NCI-H2196 (cell line): Measurements from ENCODE around the gene MRPL38.
"Not testable (repeated sequence)": the region's sequence is repeated elsewhere in the genome, so short reads cannot be mapped to it uniquely, and the experiment has no call there.

ENCODE experiments used
- DNase-seq: peaks from one replicate; lab custom pipeline; 2025; ENCODE audit not compliant: unreplicated experiment; lab: John Stamatoyannopoulos, UW

The MRPL38 gene

DNA sequence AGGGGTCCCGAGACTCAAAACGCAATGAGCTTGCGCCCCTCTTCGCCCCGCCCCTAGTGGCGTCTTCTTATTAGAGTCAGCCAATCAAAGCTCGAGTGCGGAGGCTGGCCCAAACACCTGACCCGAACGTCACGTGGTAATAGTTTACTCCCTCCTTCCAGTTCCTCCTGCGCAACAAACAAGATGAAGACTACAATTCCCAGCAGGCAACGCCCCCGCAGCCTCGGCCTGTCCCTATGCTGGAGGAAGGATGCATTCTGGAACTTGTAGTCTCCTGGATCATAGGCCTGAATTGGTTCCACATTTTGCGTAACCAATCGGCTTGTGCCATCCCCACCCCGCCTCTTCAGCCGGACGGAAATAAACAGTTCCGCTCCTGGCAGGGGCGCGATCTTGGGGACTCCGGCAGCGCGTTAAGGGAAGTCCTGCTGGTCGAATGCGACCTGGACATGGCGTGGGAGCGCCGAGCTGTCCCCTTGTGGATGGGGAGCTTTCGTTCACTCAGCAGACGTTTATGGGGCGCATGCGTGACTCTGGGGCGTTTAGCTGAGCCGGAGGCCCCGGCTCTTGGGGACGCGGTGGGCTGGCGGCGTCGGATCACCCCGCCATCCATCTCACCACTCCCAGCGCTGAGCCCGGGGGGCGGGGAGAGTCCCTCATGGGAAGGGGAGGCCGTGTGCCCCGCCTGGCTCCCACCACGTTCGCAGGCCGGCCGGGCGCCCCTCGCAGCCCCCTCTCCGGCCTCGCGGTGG is 49.2 kb downstream of the MRPL38 start, which contains the start of gene WBP2:
TSS of gene WBP2 (minus strand) at position 26 of the 752 bp plus-strand sequence. CDS start 38 bp downstream, outside the sequence.
- peak; percentile 100 for DNase-seq

DNA sequence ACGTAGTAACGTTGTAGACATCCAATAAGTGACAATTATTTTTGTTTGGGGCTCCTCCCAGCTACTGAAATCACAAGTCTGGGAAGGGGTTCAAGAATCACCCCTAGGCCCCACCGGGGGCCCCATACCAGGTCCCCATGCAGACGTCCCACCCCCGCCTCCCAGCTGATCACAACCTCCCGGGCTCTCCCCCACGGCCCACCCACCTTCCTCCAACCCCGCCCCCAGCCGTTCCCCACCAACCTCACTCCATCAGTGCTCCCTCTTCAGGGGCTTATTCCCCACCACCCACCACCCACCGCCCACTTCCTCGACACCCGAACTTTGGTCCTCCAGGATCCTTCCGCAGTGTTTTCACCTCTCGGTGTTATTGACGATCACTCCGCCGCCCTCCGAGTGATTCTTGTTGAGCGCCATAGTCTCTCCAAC is 49.8 kb downstream of the MRPL38 start:
- no peak for DNase-seq

DNA sequence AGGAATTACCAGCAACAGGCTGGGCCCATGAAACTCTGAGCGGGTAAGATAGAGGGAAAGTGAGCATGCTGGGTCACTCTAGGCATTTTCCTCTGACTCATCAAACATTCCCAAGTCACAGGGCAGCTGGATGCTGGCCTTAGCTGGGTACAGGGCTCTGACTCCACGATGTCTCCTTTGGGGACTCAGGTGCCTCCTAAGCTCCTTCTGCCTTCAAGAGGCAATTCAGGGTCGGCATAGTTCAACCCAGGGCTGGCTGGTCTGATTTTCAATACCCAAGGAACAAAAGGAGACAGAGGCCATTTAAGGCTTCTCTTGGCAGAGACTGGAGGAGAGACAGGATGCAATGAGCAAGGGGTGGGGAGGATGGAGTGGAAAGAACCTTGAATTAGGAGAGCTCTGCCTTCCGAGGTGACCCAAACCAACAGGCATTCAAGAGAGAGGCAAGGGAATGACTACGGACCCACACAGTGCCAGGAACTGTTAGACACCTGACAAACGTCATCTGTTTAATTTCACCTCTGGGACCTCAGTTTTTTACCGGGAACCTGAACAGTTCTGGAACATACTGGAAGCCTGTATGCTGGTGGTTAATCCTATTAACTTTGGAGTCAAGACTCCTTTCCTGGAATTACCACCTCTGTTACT is 50.5 kb downstream of the MRPL38 start:
- DNase-seq, result no peak

DNA sequence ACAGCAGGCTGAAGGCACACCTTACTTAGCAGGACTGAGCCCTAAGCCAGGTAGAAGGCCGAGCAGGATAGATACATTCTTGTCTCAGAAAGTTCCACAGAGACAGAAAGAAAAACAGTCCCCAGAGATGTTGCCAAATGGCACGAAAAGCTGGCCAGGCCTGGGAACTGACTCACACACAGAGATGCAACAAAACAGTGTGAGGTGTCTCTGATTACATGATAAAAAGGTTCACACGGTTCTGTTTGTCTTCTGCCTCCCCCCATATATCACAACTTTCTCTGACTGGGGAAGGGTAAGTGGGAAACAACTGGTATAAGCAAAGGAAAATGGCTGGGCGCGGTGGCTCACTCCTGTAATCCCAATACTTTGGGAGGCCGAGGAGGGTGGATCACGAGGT is 51.3 kb downstream of the MRPL38 start:
- DNase-seq, result no peak

DNA sequence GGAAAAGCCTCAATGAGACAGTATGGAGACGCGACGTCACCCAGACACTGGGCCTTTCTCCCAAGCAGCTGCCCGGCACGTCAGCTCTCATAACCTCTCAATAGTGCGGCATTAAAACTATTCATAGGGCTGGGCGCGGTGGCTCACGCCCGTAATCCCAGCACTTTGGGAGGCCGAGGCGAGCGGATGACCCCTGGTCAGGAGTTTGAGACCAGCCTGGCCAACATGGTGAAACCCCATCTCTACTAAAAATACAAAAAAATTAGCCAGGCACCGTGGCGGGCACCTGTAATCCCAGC is 53.0 kb downstream of the MRPL38 start:
- not testable (repeated sequence) for DNase-seq

DNA sequence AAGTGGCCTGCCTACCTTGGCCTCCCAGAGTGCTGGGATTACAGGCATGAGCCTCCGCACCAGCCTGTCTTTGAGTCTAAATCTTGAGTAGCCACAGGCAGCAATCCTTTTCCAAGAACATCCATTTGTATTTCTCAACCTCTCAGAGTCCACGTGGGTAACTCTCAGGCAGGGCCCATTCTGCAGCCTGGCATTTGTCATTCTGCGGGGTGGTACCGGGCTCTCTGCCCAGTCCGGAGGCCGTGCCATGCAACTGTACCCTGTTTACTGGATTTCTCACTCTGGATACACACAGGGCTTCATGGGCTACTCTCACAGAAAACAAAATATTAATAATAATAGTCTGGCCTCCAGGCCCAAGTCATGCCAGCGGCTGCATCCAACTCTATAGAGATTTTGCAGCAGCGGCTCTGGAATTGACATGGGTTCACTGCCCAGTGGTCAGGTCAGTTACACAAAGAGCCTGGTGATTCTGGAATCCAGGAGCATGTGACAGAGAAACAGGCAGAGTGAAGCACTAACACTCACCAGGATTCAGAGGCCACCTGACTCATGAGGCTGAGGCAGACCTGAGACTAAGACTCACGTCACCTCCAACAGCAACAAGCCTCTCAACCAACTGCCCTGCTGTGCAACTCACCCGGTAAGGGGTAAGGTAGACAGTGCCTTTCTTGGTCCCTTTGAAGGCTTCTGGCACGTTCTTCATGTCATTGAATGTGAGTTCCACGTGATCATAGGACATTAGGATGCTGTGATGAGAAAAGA is 53.6 kb downstream of the MRPL38 start:
- no peak for DNase-seq

DNA sequence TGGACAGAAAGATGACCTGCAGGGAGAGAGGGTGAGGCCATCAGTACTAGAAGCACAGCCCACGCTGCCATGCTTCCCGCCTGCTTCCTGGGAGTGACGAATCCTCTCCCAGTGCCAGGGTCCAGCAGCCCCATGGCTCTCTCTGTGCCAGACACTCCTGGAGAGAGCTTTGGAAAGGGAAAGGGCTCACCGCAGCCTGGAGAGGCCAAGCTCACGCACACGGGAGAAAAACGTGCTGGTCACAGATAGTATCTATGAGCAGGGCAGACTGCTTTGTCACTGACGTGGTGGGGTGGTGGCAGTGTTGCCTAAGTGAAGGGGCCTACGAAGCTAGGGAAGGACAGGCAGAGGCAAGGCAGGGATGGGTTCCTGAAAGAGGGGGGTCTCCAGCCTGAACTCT is 55.0 kb downstream of the MRPL38 start:
- DNase-seq, result no peak

DNA sequence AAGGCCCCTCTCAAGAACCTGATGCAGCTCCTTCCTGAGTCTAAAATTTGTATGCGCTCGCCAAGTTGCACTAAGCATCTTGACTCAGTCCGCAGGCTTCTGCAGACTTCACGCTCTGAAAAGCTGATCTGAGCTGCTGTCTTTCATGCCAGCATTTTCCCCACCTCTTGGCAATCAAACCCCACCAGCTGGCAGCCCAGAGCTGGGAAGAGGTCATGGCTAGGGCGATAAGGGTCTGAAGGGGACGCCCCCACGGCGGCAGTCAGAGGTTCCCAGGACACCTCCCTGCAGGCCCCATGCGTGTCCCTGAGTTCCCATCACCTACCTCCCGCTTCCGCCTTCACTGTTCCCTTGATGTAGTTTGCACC is 55.4 kb downstream of the MRPL38 start:
- no peak for DNase-seq
